Choroid plexus epithelial cell (primary cell): ENCODE results near the gene ANAPC1.
"Not testable (repeated sequence)": the region's sequence is repeated elsewhere in the genome, so short reads cannot be mapped to it uniquely, and the experiment has no call there.

ENCODE experiments used
- DNase-seq: peaks from one replicate; pipeline ENCODE4 v3.0.0-alpha.2; 2010; ENCODE audit warnings: low read depth
- H3K4me3 ChIP-seq: 2 replicates; pipeline ENCODE4 v1.5.1; 2011; ENCODE audit warnings: low read depth, mild to moderate bottlenecking, control low read depth, low read length, moderate library complexity
- CTCF ChIP-seq: conservative IDR thresholded peaks from 2 replicates; pipeline ENCODE4 v1.5.1; 2011; ENCODE audit warnings: low read depth, mild to moderate bottlenecking, control low read depth, inconsistent platforms, low read length, moderate library complexity

The ANAPC1 gene

GRCh38 chr2:111897630-111897923 lies 13.6 kb upstream of the ANAPC1 start:
- no peak for DNase-seq
- peak overlapping the region; percentile 64 for H3K4me3 ChIP-seq
- TF ChIP-seq CTCF: no peak

GRCh38 chr2:111896576-111896975 lies 12.6 kb upstream of the ANAPC1 start:
- DNase-seq: no peak
- no peak for TF ChIP-seq CTCF
- H3K4me3 ChIP-seq: no peak overlapping the region

GRCh38 chr2:111896024-111896423 lies 12.0 kb upstream of the ANAPC1 start:
- H3K4me3 ChIP-seq: no peak overlapping the region
- no peak for DNase-seq
- no peak for TF ChIP-seq CTCF

- TF ChIP-seq CTCF: peak; percentile 13
- peak overlapping the region; percentile 97 for H3K4me3 ChIP-seq
- no peak for DNase-seq
These were observed 585 bp upstream of the ANAPC1 start for GRCh38 chr2:111884592-111884964.

- H3K4me3 ChIP-seq, DNase-seq: not testable (repeated sequence)
These were observed 11.2 kb downstream of the ANAPC1 start for GRCh38 chr2:111872806-111873205.

- not testable (repeated sequence) for DNase-seq
These were observed 18.9 kb downstream of the ANAPC1 start for GRCh38 chr2:111865124-111865523.

GRCh38 chr2:111860005-111860404 lies 24.0 kb downstream of the ANAPC1 start:
- H3K4me3 ChIP-seq, DNase-seq: not testable (repeated sequence)

More at GRCh38 chr2:111865124-111865523, 18.9 kb downstream of the ANAPC1 start:
- H3K4me3 ChIP-seq: not testable (repeated sequence)

- peak; percentile 33 for DNase-seq
- H3K4me3 ChIP-seq: not testable (repeated sequence)
These were observed 31.4 kb downstream of the ANAPC1 start for GRCh38 chr2:111852544-111852943.

GRCh38 chr2:111850646-111851045 lies 33.3 kb downstream of the ANAPC1 start:
- peak; percentile 67 for DNase-seq
- H3K4me3 ChIP-seq: not testable (repeated sequence)
- TF ChIP-seq CTCF: peak; percentile 51

- DNase-seq: peak; percentile 78
- H3K4me3 ChIP-seq: not testable (repeated sequence)
These were observed 44.2 kb downstream of the ANAPC1 start for GRCh38 chr2:111839625-111840282.

GRCh38 chr2:111838992-111839391 lies 45.0 kb downstream of the ANAPC1 start:
- not testable (repeated sequence) for DNase-seq, H3K4me3 ChIP-seq

- H3K4me3 ChIP-seq, DNase-seq: not testable (repeated sequence)
These were observed 49.8 kb downstream of the ANAPC1 start for GRCh38 chr2:111834221-111834620.

- DNase-seq, H3K4me3 ChIP-seq: not testable (repeated sequence)
These were observed 53.5 kb downstream of the ANAPC1 start for GRCh38 chr2:111830479-111830878.

GRCh38 chr2:111828217-111828766 lies 55.7 kb downstream of the ANAPC1 start:
- not testable (repeated sequence) for H3K4me3 ChIP-seq, DNase-seq
